Raji (cell line): Measurements from ENCODE around the gene HOXC4.

Experiments
- POLR2A ChIP-seq: IDR thresholded peaks from 2 replicates; pipeline ENCODE4 v1.6.1; 2011; ENCODE audit warnings: low read depth, low read length, control low read depth; ENCODE audit not compliant: insufficient read depth

The HOXC4 gene

GRCh38 chr12:54011665-54012532 lies 41.7 kb upstream of the HOXC4 start:
- TF ChIP-seq POLR2A: no peak

- TF ChIP-seq POLR2A: no peak
Observed at GRCh38 chr12:54012631-54013409, 40.8 kb upstream of the HOXC4 start.

GRCh38 chr12:54014377-54015017 lies 39.1 kb upstream of the HOXC4 start:
- no peak for TF ChIP-seq POLR2A

GRCh38 chr12:54015018-54015931 lies 38.4 kb upstream of the HOXC4 start:
- no peak for TF ChIP-seq POLR2A

GRCh38 chr12:54016051-54016450 lies 37.6 kb upstream of the HOXC4 start:
- no peak for TF ChIP-seq POLR2A

- TF ChIP-seq POLR2A: no peak
Observed at GRCh38 chr12:54016478-54016964, 37.1 kb upstream of the HOXC4 start.

GRCh38 chr12:54017027-54017788 lies 36.4 kb upstream of the HOXC4 start:
- no peak for TF ChIP-seq POLR2A

- peak; percentile 53 for TF ChIP-seq POLR2A
Observed at GRCh38 chr12:54017878-54018467, 35.7 kb upstream of the HOXC4 start.

GRCh38 chr12:54018468-54018984 lies 35.1 kb upstream of the HOXC4 start:
- no peak for TF ChIP-seq POLR2A

GRCh38 chr12:54019091-54019811 lies 34.4 kb upstream of the HOXC4 start:
- TF ChIP-seq POLR2A: no peak

- TF ChIP-seq POLR2A: no peak
Observed at GRCh38 chr12:54019924-54020590, 33.6 kb upstream of the HOXC4 start.
